A549 (cell line): ENCODE results near the gene ZNF200. TPM values are rescaled to one million over a fixed set of nuclear protein-coding genes. Genes with fewer than 3 reads are reported as not detected.

Experiments used
- ATAC-seq, 2 experiments: fragments of 200-7000 bp in 1 of 2; fragments of >200 bp in 1 of 2; cut with Nextera tagmentation in 1 of 2; cut with Tn5 transposase in 1 of 2; 3 replicates each; pipeline versions ENCODE4 v1.8.0 to v1.9.1; 2018 to 2020; ENCODE audit warnings: mild to moderate bottlenecking in 1 of 2, moderate library complexity in 1 of 2
- CTCF ChIA-PET: fragments of 300-600 bp; sonication (Branson Sonifier 250); formaldehyde crosslinking; extraction: SDS; loops from one replicate; lab custom pipeline; 2021; ENCODE audit warnings: antibody characterized with exemption, inconsistent platforms; lab: Yijun Ruan, JAX
- POLR2A ChIA-PET: fragments of 350-600 bp; formaldehyde crosslinking; extraction: SDS; loops from one replicate; lab custom pipeline; 2021; ENCODE audit warnings: antibody characterized with exemption, inconsistent platforms; lab: Yijun Ruan, JAX
- DNase-seq, 2 experiments: peaks; one replicate each; pipeline versions ENCODE4 v3.0.0 to v3.0.0-alpha.2; 2011 to 2016; ENCODE audit warnings: low read depth in 1 of 2, low spot score in 1 of 2
- FAIRE-seq: peaks from 2 replicates; lab custom pipeline; 2011; peaks lifted over from hg19 to GRCh38; lab: Jason Lieb, UNC
- H3K27ac ChIP-seq, 2 experiments: fragments of >200 bp; sonication (Bioruptor Twin); formaldehyde crosslinking; 3 replicates each; pipeline ENCODE4 v1.5.1; 2016 to 2017
- H3K4me1 ChIP-seq: fragments of >200 bp; sonication (Bioruptor Twin); formaldehyde crosslinking; 3 replicates; pipeline ENCODE4 v1.6.1; 2016
- H3K4me2 ChIP-seq: fragments of >200 bp; sonication (Bioruptor Twin); formaldehyde crosslinking; 3 replicates; pipeline ENCODE4 v1.6.1; 2016
- H3K4me3 ChIP-seq: fragments of >200 bp; sonication (Bioruptor Twin); formaldehyde crosslinking; 3 replicates; pipeline ENCODE4 v1.5.1; 2016
- H3K9me3 ChIP-seq: fragments of >200 bp; sonication (Bioruptor Twin); formaldehyde crosslinking; 3 replicates; pipeline ENCODE4 v1.6.1; 2016
- CBX8 ChIP-seq: fragments of 200-600 bp; sonication (generic); IDR thresholded peaks from 2 replicates; pipeline ENCODE4 v1.6.1; 2016
- CEBPB ChIP-seq, 2 experiments: fragments of >200 bp in 1 of 2; sonication (Bioruptor Twin) in 1 of 2; formaldehyde crosslinking in 1 of 2; IDR thresholded peaks; 2 replicates each; pipeline ENCODE4 v1.6.1; 2012 to 2016
- E2F6 ChIP-seq: IDR thresholded peaks from 2 replicates; pipeline ENCODE4 v1.6.1; 2012; ENCODE audit warnings: low read depth, borderline replicate concordance
- EHMT2 ChIP-seq: fragments of 200-600 bp; sonication (generic); IDR thresholded peaks from 2 replicates; pipeline ENCODE4 v1.6.1; 2016; ENCODE audit warnings: antibody characterized with exemption, low read depth, mild to moderate bottlenecking, moderate library complexity
- GATA3 ChIP-seq: IDR thresholded peaks from 2 replicates; pipeline ENCODE4 v1.6.1; 2012; ENCODE audit warnings: borderline replicate concordance
- JUN ChIP-seq, 2 experiments: fragments of >200 bp; sonication (Bioruptor Twin); formaldehyde crosslinking; IDR thresholded peaks; 2 replicates in 1 of 2; 3 replicates in 1 of 2; pipeline ENCODE4 v1.6.1; 2016 to 2017
- KDM5A ChIP-seq: fragments of 200-600 bp; sonication (generic); IDR thresholded peaks from 2 replicates; pipeline ENCODE4 v1.6.1; 2016; ENCODE audit warnings: antibody characterized with exemption, mild to moderate bottlenecking
- MAFK ChIP-seq: fragments of 450-650 bp; IDR thresholded peaks from 2 replicates; pipeline ENCODE4 v1.6.1; 2014; ENCODE audit not compliant: partially characterized antibody
- MAX ChIP-seq: IDR thresholded peaks from 2 replicates; pipeline ENCODE4 v1.6.1; 2012
- MAZ ChIP-seq: fragments of 150-350 bp; IDR thresholded peaks from 2 replicates; pipeline ENCODE4 v1.6.1; 2014; ENCODE audit warnings: antibody characterized with exemption, low read depth, low read length, borderline replicate concordance
- POLR2AphosphoS2 ChIP-seq: conservative IDR thresholded peaks from 2 replicates; pipeline ENCODE4 v1.6.1; 2012; ENCODE audit warnings: low read length, improper control_type of control experiment, inconsistent platforms
- RCOR1 ChIP-seq: fragments of 150-350 bp; IDR thresholded peaks from 2 replicates; pipeline ENCODE4 v1.6.1; 2014; ENCODE audit warnings: antibody characterized with exemption, low read length, low read depth
- RFX5 ChIP-seq: fragments of 450-650 bp; IDR thresholded peaks from 2 replicates; pipeline ENCODE4 v1.7.1; 2014; ENCODE audit warnings: antibody characterized with exemption, mild to moderate bottlenecking, moderate library complexity
- RNF2 ChIP-seq: fragments of 200-600 bp; sonication (generic); IDR thresholded peaks from 2 replicates; pipeline ENCODE4 v1.6.1; 2016; ENCODE audit warnings: low read depth, mild to moderate bottlenecking, antibody characterized with exemption, moderate library complexity, borderline replicate concordance
- SMC3 ChIP-seq: fragments of >200 bp; sonication (Bioruptor Twin); formaldehyde crosslinking; IDR thresholded peaks from 3 replicates; pipeline ENCODE4 v1.6.1; 2018; ENCODE audit warnings: inconsistent platforms
- SREBF2 ChIP-seq: fragments of 450-650 bp; IDR thresholded peaks from 2 replicates; pipeline ENCODE4 v1.6.1; 2014; ENCODE audit warnings: mild to moderate bottlenecking, moderate library complexity
- TFCP2L1 ChIP-seq: fragments of 250-450 bp; sonication (Bioruptor Pico); IDR thresholded peaks from 2 replicates; pipeline ENCODE4 v1.5.0; 2021; ENCODE audit warnings: mild to moderate bottlenecking
- TP53 ChIP-seq: fragments of 250-450 bp; sonication (Bioruptor Pico); IDR thresholded peaks from 2 replicates; pipeline ENCODE4 v1.5.0; 2021; ENCODE audit warnings: mild to moderate bottlenecking, moderate library complexity
- WGBS: methylation state at CpG from one replicate; pipeline ENCODE4 v1.1.6; 2017; ENCODE audit errors: missing lambda C conversion rate; 5-methylcytosine and 5-hydroxymethylcytosine counted together
- polyA plus RNA-seq, 4 experiments: library from polyadenylated mRNA; depleted of rRNA in 3 of 4; stranded (reverse); fragments of >200 nt; fragmentation: RNase III in 1 of 4; extraction: RNeasy Plus Mini Kit Qiagen cat#74134 plus additional on column Dnase treatment in 1 of 4; gene quantifications; 2 replicates in 3 of 4; 3 replicates in 1 of 4; pipeline ENCODE4 v1.2.3, GENCODE V29; 2011 to 2017
- TF ChIP-seq, protein P1 (sequence below): fragments of >200 bp; sonication (Bioruptor Twin); formaldehyde crosslinking; IDR thresholded peaks from 2 replicates; pipeline ENCODE4 v1.6.1; 2016
- TF ChIP-seq, protein P2 (sequence below): fragments of 450-650 bp; IDR thresholded peaks from 2 replicates; pipeline ENCODE4 v1.6.1; 2014; ENCODE audit warnings: antibody characterized with exemption
- TF ChIP-seq, protein P3 (sequence below): IDR thresholded peaks from 2 replicates; pipeline ENCODE4 v1.6.1; 2012

The ZNF200 gene
- polyA plus RNA-seq, 2 of the 4 experiments (the other 2 are of a cell fraction) = 6.9 to 7.5 TPM

DNA sequence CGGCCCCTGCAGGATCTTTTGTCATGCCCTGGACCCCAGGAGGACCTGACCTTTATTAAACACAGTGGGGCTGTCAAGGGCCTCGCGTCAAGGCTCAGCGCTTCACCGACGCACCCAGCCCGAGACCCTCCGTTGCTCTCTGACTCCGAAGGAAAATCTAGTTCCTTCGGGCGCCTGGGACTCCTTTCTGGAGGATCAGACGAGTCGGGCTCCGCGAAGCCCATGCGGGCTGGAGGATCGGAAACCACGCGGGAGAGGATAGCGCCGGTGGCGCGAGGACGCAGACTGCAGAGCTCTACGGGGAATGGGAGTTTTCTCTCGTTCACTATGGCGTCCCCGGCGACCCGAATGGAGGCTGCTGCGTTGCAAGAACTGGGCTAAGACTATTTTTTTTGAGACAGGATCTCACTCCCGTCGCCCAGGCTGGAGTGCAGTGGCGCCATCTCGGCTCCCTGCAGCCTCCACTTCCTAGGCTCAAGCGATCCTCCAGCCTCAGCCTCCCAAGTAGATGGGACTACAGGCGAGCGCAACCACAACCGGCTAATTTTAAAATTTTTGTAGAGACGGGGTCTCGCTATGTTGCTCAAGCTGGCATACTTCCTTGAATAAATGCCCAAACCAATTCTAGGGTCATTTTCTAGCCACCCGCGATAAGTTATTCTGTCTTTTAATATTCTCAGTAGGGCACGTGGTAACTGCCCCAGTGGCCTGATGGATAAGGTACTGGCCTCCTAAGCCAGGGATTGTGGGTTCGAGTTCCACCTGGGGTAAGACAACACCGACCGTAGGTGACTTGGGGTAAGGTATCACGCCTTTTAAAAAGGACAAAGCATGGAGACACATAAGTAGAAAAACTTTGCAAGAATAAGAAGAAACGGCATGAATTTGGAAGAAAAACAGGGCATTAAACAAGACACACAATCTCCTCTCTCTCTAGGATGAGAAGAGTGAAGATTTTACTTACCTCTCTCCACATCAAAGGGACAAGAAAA is 41.4 kb downstream of the ZNF200 start:
- TF ChIP-seq, protein P1, sequence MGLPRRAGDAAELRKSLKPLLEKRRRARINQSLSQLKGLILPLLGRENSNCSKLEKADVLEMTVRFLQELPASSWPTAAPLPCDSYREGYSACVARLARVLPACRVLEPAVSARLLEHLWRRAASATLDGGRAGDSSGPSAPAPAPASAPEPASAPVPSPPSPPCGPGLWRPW = no peak
- peak; percentile 39; the same call in 1 of the 2 replicates for TF ChIP-seq MAX
- peak; percentile 43; the same call in 1 of the 2 replicates for TF ChIP-seq SREBF2
- no peak for TF ChIP-seq TFCP2L1 (CRISPR knock-in tag)
- TF ChIP-seq E2F6 = no peak; the same call in 1 of the 2 replicates
- TF ChIP-seq, protein P2, sequence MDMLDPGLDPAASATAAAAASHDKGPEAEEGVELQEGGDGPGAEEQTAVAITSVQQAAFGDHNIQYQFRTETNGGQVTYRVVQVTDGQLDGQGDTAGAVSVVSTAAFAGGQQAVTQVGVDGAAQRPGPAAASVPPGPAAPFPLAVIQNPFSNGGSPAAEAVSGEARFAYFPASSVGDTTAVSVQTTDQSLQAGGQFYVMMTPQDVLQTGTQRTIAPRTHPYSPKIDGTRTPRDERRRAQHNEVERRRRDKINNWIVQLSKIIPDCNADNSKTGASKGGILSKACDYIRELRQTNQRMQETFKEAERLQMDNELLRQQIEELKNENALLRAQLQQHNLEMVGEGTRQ = peak; percentile 51
- no peak for TF ChIP-seq RCOR1
- TF ChIP-seq KDM5A = no peak
- no peak for TF ChIP-seq RFX5
- TF ChIP-seq, protein P3, sequence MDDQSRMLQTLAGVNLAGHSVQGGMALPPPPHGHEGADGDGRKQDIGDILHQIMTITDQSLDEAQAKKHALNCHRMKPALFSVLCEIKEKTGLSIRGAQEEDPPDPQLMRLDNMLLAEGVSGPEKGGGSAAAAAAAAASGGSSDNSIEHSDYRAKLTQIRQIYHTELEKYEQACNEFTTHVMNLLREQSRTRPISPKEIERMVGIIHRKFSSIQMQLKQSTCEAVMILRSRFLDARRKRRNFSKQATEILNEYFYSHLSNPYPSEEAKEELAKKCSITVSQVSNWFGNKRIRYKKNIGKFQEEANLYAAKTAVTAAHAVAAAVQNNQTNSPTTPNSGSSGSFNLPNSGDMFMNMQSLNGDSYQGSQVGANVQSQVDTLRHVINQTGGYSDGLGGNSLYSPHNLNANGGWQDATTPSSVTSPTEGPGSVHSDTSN = no peak
- no peak for TF ChIP-seq CEBPB (IDR thresholded peaks at IDR 0.05)
- no peak for TF ChIP-seq JUN (IDR thresholded peaks at IDR 0.05)
- TF ChIP-seq MAFK = no peak
- peak; percentile 69; the same call in 1 of the 2 replicates for TF ChIP-seq TP53 (CRISPR knock-in tag)
- no peak for TF ChIP-seq POLR2AphosphoS2
- TF ChIP-seq GATA3 = peak; percentile 14; the same call in 1 of the 2 replicates
- TF ChIP-seq MAZ = no peak
- no peak for TF ChIP-seq EHMT2
- no peak for FAIRE-seq
- ChIA-PET CTCF (interaction anchor here (0.6 kb wide), 1 partner anchor 190 kb away, joined by 3 read pairs; no protein-coding TSS in a partner anchor), POLR2A (no interaction called here)
- no peak for ATAC-seq
- Histone ChIP-seq H3K4me2 (no peak overlapping the region), H3K9me3 (no peaks in the 10 kb centered on the region), H3K4me1 (peaks cover 9% of the 10 kb centered on the region), H3K4me3 (no peak overlapping the region), H3K27ac (no peak overlapping the region)
- WGBS = 77% methylated on average over 49 of the region's 49 CpGs
- DNase-seq = peak; percentile 33 to 86

DNA sequence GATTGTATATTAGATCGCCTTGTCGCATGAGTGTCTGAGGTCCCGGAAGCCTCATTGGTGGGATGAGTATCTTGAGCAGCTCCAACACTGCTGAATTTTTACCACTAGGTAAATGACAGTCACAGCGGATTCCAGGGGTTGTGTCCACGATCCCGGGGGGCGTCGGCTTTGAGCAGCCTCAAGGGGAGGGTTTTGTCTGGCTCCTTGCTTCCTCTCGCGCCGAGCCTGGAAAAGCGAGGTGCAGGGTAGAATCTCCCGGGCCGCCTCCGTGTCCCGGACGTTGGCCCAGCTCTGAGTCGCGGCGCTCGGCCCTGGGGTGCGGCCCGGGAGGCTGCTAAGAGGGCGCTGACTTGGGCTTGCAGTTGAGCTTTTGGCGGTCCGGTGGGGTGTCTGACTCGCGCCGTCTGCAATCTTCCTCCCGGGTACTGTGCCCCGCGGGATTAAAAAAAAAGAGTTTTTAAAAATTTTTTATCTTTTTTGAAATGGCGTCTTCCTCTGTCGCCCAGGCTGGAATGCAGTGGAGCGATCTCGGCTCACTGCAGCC is 42.4 kb downstream of the ZNF200 start:
- H3K4me2 ChIP-seq = no peak overlapping the region
- ChIA-PET POLR2A (interaction anchor here (0.8 to 2.0 kb wide), 2 partner anchors 90 to 265 kb away, joined by 3 to 8 read pairs; partner anchors contain the start of gene ZNF263), CTCF (interaction anchor here (0.6 to 1.0 kb wide), 3 partner anchors 8 to 189 kb away, joined by 3 to 4 read pairs (median 4); no protein-coding TSS in a partner anchor)
- no peaks in the 10 kb centered on the region for H3K9me3 ChIP-seq
- no peak for TF ChIP-seq CBX8
- no peak for TF ChIP-seq SREBF2
- TF ChIP-seq RNF2 = no peak
- no peak for TF ChIP-seq SMC3
- TF ChIP-seq, protein P1 = no peak
- H3K4me3 ChIP-seq = no peak overlapping the region
- DNase-seq = no peak
- no peak overlapping the region for H3K27ac ChIP-seq
- no peak for FAIRE-seq
- peaks cover 9% of the 10 kb centered on the region for H3K4me1 ChIP-seq
- WGBS = 91% methylated on average over 36 of the region's 36 CpGs
- ATAC-seq = no peak
